CD1c-positive myeloid dendritic cell (primary cell): ENCODE measurements around the gene TRIM36.
A peak's percentile ranks its signal among the peaks of the same experiment; 100 is the strongest.

ENCODE experiments used
- DNase-seq: peaks from one replicate; pipeline ENCODE4 v3.0.0-alpha.2; 2016; ENCODE audit errors: extremely low spot score

The TRIM36 gene

DNA sequence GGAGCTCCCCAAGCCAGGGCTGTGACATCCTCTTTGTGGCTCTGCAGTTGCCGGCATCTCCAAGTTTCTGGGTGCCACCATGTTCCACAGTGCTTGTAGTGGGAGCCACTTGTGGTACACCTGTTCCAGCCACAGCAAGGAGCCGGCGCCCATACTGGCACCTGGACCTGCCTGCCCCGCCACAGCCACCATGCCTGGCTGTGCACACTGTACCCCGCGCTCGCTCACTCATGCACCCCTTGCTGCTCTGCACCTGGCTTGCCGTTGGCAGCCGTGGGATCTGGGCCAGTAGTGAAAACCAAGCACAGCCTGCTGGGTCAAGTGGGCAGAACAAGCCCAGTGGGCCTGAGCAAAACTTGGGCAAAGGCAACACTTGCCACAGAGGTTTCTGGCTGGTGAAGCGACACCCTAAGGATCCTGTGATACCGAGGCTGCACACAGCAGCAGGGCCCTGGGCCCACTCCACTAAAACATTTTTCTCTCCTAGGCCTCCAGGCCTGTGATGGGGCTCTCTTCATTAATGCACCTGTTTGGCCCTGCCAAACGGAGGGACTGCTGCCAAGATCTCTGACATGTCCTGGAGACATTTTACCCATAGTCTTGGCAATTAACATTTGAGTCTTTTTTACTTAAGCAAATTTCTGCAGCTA is 2.8 kb downstream of the TRIM36 start:
- no peak for DNase-seq

DNA sequence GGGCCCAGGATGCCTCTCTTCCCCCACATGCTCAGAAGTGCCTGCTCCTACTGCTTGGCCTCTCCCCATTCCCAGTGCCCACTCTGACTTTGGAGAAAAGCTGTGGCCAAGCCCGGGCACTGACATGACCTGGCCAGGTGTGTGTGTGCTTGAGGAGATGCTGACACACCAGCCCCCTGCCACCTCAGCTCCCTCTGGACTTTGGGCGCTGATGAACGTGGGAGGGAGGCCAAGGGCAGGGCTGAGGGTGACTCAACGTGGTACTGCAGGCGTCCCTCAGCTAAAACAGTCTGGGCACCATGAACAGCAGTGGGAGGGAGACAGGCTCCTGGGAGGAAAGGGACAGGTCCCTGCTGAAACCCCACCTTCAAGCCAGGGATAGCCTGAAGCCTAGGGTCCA is 3.9 kb downstream of the TRIM36 start:
- no peak for DNase-seq

DNA sequence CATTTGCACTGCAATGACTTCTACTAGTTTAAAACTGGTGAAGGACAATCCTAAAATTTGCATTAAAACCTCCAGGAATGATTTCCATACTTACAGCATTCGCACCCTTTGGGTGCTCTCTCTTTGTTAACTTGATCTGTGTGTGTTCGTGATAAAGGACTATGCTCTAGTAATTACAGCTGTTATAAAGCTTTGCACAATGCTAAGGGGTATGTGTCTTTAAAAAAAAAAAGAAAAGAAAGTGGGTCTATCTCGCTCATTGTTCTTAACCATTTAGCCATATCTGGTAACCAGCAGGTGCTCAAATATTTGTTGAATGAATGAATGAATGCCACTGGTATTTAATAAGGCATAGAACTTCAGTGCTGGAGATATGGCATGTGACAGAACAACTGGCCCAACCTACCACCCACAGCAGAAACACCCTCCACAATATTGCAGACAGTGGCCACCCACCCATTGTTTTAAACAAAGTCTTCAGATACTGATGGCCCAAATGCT is 8.7 kb downstream of the TRIM36 start:
- no peak for DNase-seq

DNA sequence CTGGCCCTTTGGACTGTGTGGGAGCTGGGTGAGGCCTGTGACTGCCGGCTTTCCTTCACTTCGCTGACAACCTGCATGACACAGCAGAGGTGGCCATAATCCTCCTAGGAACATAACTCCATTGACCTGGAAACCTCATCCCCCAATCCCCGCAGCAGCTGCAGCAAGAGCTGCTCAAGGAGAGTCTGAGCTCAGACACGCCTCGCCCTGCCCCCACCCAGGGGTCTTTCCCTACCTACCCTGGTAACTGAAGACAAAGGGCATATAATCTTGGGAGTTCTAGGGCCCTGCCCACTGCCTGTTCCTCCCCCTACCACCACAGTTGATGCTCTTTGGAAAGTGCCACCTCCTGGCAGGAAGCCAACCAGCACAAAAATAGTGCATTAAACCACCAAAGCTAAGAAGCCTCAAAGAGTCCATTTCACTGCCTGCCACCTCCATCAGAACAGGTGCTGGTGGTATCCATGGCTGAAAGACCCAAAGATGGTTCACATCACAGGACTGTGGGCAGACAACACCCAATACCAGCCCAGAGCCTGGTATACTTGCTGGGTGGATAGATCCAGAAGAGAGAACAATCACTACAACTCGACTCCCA is 18.4 kb downstream of the TRIM36 start:
- no peak for DNase-seq

DNA sequence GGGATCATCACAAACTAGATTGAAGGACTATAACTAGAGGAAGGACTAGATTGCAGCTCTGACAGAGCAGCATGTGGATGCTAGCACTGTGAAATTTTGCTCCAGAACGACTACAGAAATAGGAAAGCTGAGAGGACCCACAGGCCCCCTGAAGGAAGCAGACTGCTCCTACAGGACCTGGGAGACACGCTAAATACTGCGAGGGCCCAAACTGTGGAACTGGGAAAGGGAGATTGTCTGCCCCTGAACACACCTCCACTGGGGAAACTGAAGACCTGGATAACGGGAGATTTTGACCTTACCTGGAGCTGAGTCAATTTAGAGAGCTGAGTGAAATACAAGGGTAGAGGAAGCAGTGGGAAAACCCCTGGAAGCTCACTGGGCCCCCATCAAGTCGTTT is 19.2 kb downstream of the TRIM36 start:
- DNase-seq = no peak

DNA sequence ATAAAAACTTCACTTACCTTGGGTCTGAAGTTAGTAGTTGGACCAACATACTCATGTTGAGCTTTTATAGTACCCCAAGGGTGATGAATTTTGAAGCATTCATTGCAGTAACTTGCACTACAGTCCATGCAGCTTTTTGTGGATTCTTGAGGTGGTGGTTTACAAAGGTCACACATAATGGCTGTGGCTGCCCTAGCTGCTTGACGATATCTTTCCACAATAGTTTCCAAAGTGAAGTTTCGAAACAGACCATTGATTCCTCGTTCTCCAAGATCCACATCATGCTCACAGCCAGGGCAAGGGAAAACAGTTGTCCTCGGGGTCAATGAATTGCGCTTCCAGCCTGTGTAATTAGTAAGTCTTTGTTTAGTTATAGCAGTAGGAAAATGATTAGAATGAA is 22.7 kb downstream of the TRIM36 start:
- no peak for DNase-seq

DNA sequence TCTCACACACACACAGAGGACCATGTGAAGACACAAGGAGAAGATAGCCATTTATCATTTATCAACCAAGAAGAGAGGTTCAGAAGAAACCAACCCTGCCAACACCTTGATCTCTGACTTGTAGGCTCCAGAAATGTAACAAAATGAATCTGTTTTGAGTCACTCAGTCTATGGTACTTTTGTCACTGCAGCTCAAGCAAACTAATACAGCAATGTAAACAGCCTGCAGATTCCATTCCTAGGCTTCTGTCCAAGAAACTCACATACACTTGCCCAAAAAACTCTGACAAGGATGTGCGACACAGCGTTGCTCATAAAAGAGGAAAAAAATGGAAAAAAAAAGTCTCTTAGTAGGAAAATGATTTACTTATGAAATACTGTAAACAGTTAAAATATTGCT is 33.4 kb downstream of the TRIM36 start:
- no peak for DNase-seq

DNA sequence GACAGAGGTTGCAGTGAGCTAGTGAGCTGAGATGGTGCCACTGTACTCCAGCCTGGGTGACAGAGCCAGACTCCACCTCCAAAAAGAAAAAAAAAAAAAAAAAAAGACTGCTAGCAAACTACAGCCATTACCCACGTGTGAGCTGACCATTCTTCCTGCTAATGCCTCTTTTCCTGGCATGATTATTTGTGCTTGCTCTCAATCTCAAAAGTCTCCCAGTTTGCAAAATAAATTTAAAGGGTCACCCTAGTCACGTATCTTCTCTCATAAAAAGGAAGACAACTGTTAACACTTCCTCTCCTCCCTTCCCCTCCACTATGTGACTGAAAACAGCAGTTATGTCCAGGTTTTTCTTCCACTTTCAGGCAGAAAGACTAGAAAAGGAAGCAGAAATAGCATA is 37.2 kb downstream of the TRIM36 start:
- peak; percentile 4 for DNase-seq

DNA sequence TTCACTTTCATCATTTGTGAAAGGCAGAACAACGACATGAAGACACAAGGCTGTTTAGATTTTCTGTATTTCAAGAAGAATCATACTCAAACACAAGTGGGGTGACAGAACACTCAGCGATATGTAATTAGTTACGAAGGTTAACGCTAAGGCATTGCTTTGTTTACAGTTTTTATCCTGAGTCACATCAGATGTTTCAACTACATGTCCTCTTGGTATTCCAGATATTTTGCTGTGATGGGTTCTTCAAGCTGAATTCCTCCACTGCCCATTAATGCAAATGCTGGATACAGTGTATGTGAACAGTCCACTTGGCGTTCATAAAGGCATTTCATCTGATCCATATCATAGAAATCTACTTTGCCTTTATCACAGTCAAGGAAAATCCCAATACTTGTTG is 43.4 kb downstream of the TRIM36 start:
- DNase-seq = no peak

DNA sequence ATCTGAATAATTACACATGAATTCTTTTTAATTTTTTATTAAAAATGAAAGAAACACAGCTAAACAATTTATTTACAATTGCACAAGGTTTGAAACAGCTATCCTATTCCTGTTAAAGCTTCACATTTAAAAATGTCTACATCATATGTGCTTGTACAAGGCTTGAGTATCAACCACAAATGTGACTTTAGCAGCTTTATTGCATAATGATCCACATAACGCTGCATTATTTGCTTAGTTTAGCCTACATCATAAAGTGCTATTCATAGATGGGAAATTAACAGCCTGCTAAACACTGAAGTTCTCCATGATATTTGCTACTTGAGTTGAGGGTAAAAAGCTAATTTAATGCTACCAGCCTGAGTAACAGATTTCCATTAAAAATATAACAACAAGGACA is 45.0 kb downstream of the TRIM36 start:
- DNase-seq = no peak

DNA sequence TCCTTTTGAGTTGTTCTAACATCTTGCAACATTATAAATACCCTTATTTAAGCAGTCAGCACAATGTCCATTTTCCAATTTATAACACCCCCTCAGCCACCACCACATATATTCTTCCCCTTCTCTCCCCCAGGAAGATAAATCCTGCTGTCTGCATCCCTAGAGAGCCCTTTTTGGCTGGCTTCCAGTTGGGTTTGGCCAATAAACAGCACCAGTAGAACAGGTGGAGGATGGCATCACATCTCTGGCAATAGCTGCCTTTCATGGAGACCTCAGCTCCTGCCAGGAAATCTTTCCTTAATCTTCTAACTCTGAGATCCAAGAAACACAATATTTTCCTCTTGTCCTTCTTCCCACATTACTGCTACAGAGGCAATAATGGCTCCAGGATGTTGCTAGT is 53.7 kb downstream of the TRIM36 start:
- DNase-seq = no peak

DNA sequence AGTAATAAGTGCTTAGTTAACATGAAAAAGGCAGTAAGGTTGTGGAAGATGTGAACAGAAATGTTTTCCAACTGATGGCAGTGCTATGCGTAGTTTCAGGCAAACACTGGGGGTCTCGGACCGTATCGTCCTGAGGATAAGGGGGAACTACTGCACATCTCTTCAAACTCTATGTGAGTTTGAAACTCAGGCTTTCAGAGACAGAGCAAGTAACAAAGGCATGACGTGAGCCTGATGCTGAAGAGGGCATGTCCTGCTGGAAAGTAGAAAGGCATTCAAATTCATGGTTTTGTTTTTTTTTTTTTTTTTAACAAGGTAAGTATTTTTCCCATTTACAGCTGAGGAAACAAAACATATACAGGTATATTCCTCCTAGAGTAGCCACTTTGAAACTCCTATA is 59.9 kb downstream of the TRIM36 start:
- no peak for DNase-seq

DNA sequence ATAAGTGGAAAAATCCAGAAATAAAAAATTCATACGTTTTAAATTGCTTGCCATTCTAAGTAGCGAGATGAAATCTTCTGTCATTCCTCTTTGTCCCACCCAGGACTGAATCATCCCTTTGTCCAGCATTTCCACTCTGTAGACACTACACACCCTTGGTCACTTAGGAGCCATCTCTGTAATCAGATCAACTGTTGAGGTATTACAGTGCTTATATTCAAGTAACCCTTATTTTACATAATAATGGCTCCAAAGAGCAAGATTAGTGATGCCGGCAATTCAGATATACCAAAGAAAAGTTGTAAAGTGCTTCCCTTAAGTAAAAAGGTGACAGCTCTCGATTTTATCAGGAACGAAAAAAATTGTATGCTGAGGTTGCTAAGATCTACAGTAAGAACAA is 60.4 kb downstream of the TRIM36 start:
- DNase-seq = no peak

DNA sequence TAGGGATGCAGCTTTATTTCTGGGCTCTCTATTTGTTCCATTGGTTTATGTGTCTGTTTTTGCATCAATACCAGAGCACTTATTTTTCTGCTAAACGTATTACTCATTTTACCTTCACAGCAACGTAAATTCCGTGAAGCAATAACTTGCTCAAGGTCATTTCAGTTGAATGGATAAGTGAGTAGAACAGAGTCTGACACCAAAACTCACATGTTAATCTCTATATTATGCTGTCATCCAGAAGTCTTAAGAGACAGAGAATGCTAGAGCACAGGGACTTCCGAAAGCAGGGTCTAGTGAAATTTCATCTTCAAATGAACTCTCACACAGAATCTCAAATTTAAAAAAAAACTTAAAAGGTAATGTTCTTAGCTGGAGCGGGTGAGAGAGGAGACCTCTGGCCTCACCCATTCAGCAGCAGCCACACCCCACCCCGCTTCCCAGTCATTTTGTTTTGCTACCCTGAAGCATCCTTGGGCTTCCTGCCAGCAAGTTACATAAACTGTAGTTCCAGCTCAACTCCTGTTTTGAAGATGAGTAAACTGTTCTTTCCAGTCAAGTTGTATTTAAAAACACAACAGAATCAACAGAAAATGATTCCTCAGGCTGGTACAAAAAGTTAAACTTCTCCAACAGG is 69.3 kb downstream of the TRIM36 start:
- no peak for DNase-seq

DNA sequence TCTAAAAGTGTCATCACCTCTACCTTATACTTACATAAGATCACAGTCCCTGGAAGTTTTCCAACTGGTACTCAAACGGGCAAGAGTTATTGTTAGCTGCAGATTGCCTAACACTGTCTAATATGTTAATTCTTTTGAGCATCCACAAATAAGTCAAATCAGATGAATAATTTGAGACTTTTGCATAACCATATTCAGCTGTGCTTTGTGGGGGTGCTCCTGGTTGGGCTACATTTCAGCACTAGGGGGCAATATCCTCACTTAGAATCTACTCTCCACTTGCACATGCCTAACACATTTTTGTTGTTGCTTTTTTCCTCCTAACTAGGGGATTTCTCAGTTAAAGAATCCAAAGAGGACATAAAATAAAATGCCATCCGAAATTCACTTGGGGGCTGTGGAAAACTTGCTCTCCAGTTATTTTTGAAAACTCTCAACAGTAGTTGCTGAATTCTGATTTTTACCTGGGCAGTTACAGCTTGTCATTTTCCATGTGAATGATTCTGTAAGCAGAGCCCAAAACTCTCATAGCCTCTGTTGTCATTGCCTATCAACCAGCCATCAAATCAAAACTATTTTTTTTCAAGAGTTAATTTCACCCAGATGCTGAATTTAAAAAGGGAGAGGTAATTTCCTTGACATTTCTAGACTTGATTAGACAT is 71.5 kb downstream of the TRIM36 start:
- DNase-seq = peak; percentile 62

DNA sequence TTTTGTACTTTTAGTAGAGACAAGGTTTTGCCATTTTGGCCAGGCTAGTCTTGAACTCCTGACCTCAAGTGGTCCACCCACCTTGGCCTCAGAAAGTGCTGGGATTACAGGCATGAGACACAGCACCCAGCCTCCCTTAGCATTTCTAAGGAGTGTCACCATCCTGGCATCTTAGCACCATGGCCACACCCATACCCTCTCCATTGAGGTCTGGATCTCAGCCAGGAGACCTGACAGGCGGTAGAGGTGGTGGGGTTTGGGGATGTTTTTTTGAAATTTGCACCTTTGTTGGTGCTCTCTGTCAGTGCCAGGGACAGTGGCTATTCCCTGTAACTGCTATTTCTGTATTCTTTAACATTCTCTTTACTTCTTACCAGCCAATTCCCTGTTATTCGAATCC is 72.5 kb downstream of the TRIM36 start:
- no peak for DNase-seq

DNA sequence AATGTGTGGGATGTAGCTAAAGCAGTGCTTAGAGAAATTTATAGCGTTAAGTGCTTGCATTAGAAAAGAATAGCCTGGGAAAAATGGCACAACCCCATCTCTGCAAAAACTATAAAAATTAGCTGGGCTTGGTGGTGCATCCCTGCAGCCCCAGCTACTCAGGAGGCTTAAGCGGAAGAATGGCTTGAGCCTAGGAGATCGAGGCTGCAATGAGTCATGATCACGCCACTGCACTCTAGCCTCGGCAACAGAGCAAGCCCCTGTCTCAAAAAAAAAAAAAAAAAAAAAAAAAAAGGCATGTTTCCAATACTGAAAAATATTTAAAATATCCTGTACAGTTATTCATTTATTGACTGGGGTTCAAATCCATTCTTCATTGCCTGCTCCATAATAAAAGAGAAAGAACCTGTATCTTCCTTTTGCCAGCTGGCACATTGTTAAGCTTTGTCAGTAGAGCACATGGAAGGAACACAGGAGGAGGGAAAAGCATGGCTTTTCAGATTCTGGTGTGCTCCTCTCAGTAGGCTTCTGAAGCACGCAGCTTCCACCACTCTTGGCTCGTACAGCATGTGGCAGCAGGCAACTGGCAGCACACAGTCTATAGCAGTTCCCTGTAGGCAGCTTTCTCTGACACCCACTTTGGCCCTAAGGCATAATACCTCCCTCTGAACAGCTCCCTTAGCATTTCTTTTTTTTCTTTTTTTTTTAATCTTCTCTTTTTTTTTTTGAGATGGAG is 73.5 kb downstream of the TRIM36 start:
- no peak for DNase-seq

DNA sequence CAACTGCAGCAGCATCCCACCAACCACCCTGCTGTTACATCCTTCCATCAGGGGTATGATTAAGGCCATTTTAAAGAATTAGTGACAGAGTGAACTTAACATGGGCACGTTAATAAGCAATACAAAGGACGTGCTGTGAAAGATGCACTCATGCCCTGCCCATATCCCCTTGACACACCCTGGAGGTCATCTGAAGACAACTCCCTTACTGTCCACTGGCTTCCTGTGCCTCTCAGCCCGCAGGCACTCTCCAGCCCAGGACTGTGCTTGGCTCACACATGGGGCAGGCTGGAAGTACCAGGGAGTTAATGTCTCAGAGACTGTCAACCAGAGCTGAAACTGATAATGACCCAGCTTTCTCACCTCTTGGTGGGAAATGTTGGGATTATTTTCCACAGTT is 81.8 kb downstream of the TRIM36 start:
- DNase-seq = no peak

DNA sequence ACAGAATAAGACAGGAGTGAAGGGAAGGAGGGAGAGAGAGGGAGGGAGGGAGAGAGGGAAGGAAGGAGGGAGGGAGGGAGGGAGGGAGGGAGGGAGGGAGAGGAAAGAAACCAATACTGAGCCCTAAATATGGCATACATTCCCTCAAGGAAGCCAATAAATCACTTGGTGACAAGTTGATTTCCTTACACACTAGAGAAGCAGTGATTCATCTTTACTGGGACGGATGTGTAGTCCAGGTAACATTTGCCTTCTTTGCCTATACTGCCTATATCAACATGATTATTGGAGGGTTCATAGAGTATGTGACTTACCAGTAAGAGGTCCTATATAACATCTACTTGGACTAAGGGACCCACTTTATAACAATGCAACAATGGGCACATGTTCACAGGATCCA is 83.2 kb downstream of the TRIM36 start:
- DNase-seq = no peak

DNA sequence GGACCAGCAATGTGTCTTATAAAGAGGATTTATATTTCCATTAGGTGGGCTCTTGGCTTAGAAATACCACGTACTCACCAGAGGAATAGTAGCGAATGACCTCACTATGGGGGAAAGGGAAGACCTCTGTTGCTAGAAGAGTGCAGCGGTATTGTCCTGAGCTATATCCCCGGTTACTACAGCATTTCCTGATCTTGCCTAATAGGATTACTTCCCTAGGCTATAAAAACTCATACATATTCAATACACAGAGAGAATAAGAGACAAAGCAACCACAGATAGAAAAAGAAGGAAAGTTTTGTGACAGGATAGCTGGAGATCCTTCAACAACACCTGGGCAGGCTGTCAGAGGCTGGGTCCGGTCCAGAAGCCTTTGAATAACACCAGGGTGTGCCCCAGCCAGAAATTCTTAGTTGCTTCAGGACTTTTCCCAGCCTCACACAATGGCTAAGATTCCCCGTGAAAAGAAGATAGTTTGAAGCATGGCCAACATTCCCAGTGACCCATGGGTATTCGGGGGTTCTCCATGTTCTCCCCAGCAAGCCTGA is 85.4 kb downstream of the TRIM36 start:
- no peak for DNase-seq

DNA sequence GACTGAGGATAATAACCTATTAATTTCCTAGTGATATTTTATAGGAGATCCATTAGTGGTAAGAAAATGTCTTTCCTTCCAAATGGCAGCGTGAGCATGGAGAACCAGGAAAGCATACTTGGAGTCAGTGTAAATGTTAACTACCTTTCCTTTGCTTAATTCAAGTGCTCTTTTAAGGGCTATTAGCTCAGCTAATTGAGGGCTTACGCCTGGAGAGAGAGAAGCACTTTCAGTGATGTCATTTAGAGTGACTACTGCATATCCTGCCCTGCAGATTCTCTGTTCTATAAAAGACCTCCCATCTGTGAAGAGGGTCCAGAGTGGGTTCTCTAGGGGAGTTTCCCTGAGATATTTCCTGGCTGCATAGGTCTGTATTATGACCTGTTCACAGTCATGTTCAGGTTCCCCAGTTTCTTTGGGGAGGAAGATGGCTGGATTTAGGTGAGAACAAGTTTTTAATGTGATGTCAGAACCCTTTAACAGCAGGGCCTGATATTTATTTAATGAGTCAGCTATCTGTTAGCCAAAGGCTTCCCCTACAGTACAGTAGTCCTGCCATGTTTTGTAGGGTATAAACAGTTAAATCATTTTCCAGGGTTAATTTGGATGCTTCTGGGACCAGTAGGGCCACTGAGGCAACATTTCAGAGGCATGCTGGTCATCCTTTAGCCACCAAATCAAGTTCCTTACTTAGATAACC is 89.6 kb downstream of the TRIM36 start:
- DNase-seq = no peak
